SK-N-SH (cell line): ENCODE results near the gene TRAIP. TPM values are rescaled to one million over a fixed set of nuclear protein-coding genes. Genes with fewer than 3 reads are reported as not detected.

Experiments
- CTCF ChIA-PET: fragments of 300-600, 350-600 bp; formaldehyde crosslinking; extraction: SDS; loops from one replicate; lab custom pipeline; 2021; lab: Yijun Ruan, JAX
- POLR2A ChIA-PET: fragments of 350-600 bp; sonication (Branson Sonifier 250); formaldehyde crosslinking; extraction: SDS; loops from one replicate; lab custom pipeline; 2020; ENCODE audit warnings: antibody characterized with exemption, inconsistent platforms; lab: Yijun Ruan, JAX
- DNase-seq: peaks from one replicate; pipeline ENCODE4 v3.0.0; 2012
- H2AFZ ChIP-seq: fragments of 200-600 bp; sonication (generic); 2 replicates; pipeline ENCODE4 v1.8.1; 2016; ENCODE audit warnings: antibody characterized with exemption, mild to moderate bottlenecking, low read depth
- H3F3A ChIP-seq: fragments of 200-600 bp; sonication (generic); replicated peaks from 2 replicates; pipeline ENCODE3; 2016; ENCODE audit warnings: antibody characterized with exemption, mild to moderate bottlenecking; ENCODE audit not compliant: insufficient read depth
- H3K27ac ChIP-seq, 2 experiments: fragments of 200-500 bp in 1 of 2; fragments of 200-600 bp in 1 of 2; sonication (Bioruptor generic) in 1 of 2; sonication (generic), shearing (Covaris generic) in 1 of 2; 2 replicates each; pipeline versions ENCODE4 v1.5.1 to v1.6.1; 2014 to 2016; ENCODE audit warnings: low read depth in 2 of 2, inconsistent platforms in 1 of 2, low read length in 1 of 2, mild to moderate bottlenecking in 1 of 2, mixed read lengths in 1 of 2
- H3K27me3 ChIP-seq: fragments of 200-600 bp; sonication (generic), shearing (Covaris generic); 2 replicates; pipeline ENCODE4 v1.6.1; 2016; ENCODE audit warnings: mixed run types; ENCODE audit not compliant: insufficient read depth
- H3K36me3 ChIP-seq, 2 experiments: fragments of 200-500 bp in 1 of 2; fragments of 200-600 bp in 1 of 2; sonication (Bioruptor generic) in 1 of 2; sonication (generic) in 1 of 2; replicated peaks in 1 of 2; 2 replicates each; pipeline versions ENCODE3 to v1.5.1; 2014 to 2016; ENCODE audit warnings: low read length in 1 of 2, mild to moderate bottlenecking in 1 of 2; ENCODE audit not compliant: insufficient read depth in 2 of 2, control insufficient read depth in 1 of 2
- H3K4me1 ChIP-seq, 2 experiments: fragments of 200-500 bp in 1 of 2; fragments of 200-600 bp in 1 of 2; sonication (Bioruptor generic) in 1 of 2; sonication (generic), shearing (Covaris generic) in 1 of 2; 2 replicates each; pipeline versions ENCODE4 v1.5.1 to v1.6.1; 2014 to 2016; ENCODE audit warnings: low read depth in 1 of 2, low read length in 1 of 2, mixed run types in 1 of 2; ENCODE audit not compliant: insufficient read depth in 2 of 2, control insufficient read depth in 1 of 2
- H3K4me2 ChIP-seq: fragments of 200-600 bp; sonication (generic), shearing (Covaris generic); 2 replicates; pipeline ENCODE4 v1.6.1; 2017; ENCODE audit warnings: mixed run types
- H3K4me3 ChIP-seq, 2 experiments: fragments of 200-500 bp in 1 of 2; fragments of 200-600 bp in 1 of 2; sonication (Bioruptor generic) in 1 of 2; sonication (generic), shearing (Covaris generic) in 1 of 2; 2 replicates each; pipeline versions ENCODE4 v1.5.1 to v1.8.1; 2014 to 2016; ENCODE audit warnings: low read depth in 2 of 2, inconsistent platforms in 1 of 2, low read length in 1 of 2, mild to moderate bottlenecking in 1 of 2, mixed read lengths in 1 of 2, moderate library complexity in 1 of 2
- H3K79me2 ChIP-seq: fragments of 200-600 bp; sonication (generic); 2 replicates; pipeline ENCODE4 v1.8.1; 2017; ENCODE audit warnings: mild to moderate bottlenecking; ENCODE audit not compliant: insufficient read depth
- H3K9ac ChIP-seq: fragments of 200-600 bp; sonication (generic); 2 replicates; pipeline ENCODE4 v1.6.1; 2017; ENCODE audit warnings: mixed run types
- H3K9me2 ChIP-seq: fragments of 200-600 bp; sonication (generic); 2 replicates; pipeline ENCODE4 v1.6.1; 2017; ENCODE audit warnings: mixed run types
- H3K9me3 ChIP-seq: fragments of 200-600 bp; sonication (generic); 2 replicates; pipeline ENCODE4 v1.6.1; 2017; ENCODE audit warnings: mixed run types, mild to moderate bottlenecking, moderate library complexity
- H4K20me1 ChIP-seq: fragments of 200-600 bp; sonication (generic); 2 replicates; pipeline ENCODE4 v1.6.1; 2017; ENCODE audit warnings: mild to moderate bottlenecking, mixed run types; ENCODE audit not compliant: insufficient read depth
- FOSL2 ChIP-seq: IDR thresholded peaks from 2 replicates; pipeline ENCODE4 v1.4.0; 2012; ENCODE audit warnings: low read depth, mild to moderate bottlenecking, moderate library complexity, borderline replicate concordance
- FOXM1 ChIP-seq: IDR thresholded peaks from 2 replicates; pipeline ENCODE4 v1.4.0; 2012; ENCODE audit warnings: low read depth, mild to moderate bottlenecking
- RAD21 ChIP-seq: IDR thresholded peaks from 2 replicates; pipeline ENCODE4 v1.6.1; 2012; ENCODE audit warnings: mild to moderate bottlenecking, low read length
- RXRA ChIP-seq: IDR thresholded peaks from 2 replicates; pipeline ENCODE4 v1.4.0; 2012; ENCODE audit warnings: low read depth, mild to moderate bottlenecking, borderline replicate concordance
- TEAD4 ChIP-seq: IDR thresholded peaks from 2 replicates; pipeline ENCODE4 v1.4.0; 2012; ENCODE audit warnings: mild to moderate bottlenecking, borderline replicate concordance; ENCODE audit not compliant: insufficient read depth
- whole genome bisulfite sequencing: methylation state at CpG from one replicate; pipeline ENCODE4 v1.1.6; 2017; ENCODE audit warnings: low lambda C conversion rate; 5-methylcytosine and 5-hydroxymethylcytosine counted together
- polyA plus RNA-seq, 3 experiments: library from polyadenylated mRNA; depleted of rRNA; stranded (reverse); fragments of >200 nt; gene quantifications; 2 replicates each; pipeline ENCODE4 v1.2.3, GENCODE V29; 2012
- TF ChIP-seq, protein P1 (sequence below): IDR thresholded peaks from 2 replicates; pipeline ENCODE4 v1.6.1; 2012; ENCODE audit warnings: mild to moderate bottlenecking, low read depth, low read length, moderate library complexity
- TF ChIP-seq, protein P2 (sequence below): IDR thresholded peaks from 2 replicates; pipeline ENCODE4; 2012
- TF ChIP-seq, protein P3 (sequence below): fragments of 150-350 bp; IDR thresholded peaks from 2 replicates; pipeline ENCODE4 v1.6.1; 2017; ENCODE audit warnings: antibody characterized with exemption, low read length, low read depth, borderline replicate concordance

Gene TRAIP
- polyA plus RNA-seq, 1 of the 3 experiments (the other 2 are of a cell fraction) = 8.1 TPM

DNA sequence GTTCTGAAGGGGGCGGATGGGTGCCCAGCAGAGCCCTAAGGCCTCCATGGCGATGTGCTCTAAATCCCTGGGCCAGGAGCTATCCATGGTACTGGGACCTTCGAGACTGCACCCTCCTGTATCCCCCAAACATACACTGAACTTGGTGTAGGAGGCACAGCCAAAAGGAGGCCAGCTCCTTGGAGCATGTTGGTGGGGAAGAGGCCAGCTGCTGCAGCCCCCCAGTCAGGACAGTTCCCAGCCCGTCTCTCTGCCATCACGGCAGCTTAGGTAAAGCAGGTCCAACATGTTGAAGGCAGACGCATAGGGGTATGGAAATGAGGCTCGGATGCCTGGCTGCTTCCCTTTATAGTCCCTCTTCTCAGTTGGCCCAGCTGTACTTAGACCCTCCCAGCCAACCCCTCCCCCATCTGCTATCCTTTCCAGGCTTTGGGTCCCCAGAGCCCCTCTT lies 11.5 kb upstream of the TRAIP start:
- WGBS = 75% methylated on average over 5 of the region's 7 CpGs
- no peak overlapping the region for H2AFZ ChIP-seq
- ChIA-PET POLR2A (no interaction called here), CTCF (interaction anchor here (1.4 to 4.7 kb wide), 3 partner anchors 11 to 65 kb away, joined by 3 to 15 read pairs (median 3); partner anchors contain the start of gene INKA1)
- H3K27ac ChIP-seq = no peak overlapping the region
- H3K36me3 ChIP-seq = no peaks in the 10 kb centered on the region
- H3K4me2 ChIP-seq = no peak overlapping the region
- no peak overlapping the region for H3K4me3 ChIP-seq
- H3K9me2 ChIP-seq = no peaks in the 10 kb centered on the region
- no peak for TF ChIP-seq RAD21
- TF ChIP-seq, protein P1, sequence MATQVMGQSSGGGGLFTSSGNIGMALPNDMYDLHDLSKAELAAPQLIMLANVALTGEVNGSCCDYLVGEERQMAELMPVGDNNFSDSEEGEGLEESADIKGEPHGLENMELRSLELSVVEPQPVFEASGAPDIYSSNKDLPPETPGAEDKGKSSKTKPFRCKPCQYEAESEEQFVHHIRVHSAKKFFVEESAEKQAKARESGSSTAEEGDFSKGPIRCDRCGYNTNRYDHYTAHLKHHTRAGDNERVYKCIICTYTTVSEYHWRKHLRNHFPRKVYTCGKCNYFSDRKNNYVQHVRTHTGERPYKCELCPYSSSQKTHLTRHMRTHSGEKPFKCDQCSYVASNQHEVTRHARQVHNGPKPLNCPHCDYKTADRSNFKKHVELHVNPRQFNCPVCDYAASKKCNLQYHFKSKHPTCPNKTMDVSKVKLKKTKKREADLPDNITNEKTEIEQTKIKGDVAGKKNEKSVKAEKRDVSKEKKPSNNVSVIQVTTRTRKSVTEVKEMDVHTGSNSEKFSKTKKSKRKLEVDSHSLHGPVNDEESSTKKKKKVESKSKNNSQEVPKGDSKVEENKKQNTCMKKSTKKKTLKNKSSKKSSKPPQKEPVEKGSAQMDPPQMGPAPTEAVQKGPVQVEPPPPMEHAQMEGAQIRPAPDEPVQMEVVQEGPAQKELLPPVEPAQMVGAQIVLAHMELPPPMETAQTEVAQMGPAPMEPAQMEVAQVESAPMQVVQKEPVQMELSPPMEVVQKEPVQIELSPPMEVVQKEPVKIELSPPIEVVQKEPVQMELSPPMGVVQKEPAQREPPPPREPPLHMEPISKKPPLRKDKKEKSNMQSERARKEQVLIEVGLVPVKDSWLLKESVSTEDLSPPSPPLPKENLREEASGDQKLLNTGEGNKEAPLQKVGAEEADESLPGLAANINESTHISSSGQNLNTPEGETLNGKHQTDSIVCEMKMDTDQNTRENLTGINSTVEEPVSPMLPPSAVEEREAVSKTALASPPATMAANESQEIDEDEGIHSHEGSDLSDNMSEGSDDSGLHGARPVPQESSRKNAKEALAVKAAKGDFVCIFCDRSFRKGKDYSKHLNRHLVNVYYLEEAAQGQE = peak; percentile 97
- TF ChIP-seq, all 33 proteins: peak for 1
- H3K79me2 ChIP-seq = no peaks in the 10 kb centered on the region
- peaks cover 41% of the 10 kb centered on the region for H3K27me3 ChIP-seq
- no peak overlapping the region for H3K9ac ChIP-seq
- H3F3A ChIP-seq = no peaks in the 10 kb centered on the region
- H4K20me1 ChIP-seq = no peaks in the 10 kb centered on the region
- DNase-seq = no peak
- peaks cover 0 to 35% of the 10 kb centered on the region in 2 experiments; a peak in 1 of 4 replicates for H3K4me1 ChIP-seq
- H3K9me3 ChIP-seq = no peaks in the 10 kb centered on the region

DNA sequence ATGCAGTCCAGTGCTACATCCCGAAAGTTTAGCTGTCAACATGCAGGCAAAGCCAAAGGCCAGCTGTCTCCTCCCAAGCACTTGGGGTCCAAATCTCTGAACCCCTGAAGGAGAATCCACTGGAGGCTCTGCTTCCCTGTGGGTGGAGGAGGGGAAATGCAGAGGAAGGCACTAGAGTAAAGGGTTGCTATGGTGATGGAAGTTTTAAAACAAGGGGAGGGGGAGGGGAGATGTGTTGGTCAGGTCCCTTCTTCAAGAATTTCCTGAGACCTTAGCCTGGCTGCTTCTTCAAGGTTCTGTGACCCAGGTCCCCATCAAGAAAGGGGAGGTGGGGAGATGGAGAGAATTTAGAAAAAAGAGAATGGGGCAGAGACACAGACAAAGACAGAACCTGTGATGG lies 11.0 kb upstream of the TRAIP start:
- no peaks in the 10 kb centered on the region for H3K79me2 ChIP-seq
- no peak overlapping the region for H3K4me2 ChIP-seq
- no peaks in the 10 kb centered on the region for H3K9me2 ChIP-seq
- H3K27me3 ChIP-seq = peaks cover 44% of the 10 kb centered on the region
- H3K9ac ChIP-seq = no peak overlapping the region
- H3K27ac ChIP-seq = no peak overlapping the region
- 83% methylated on average over 1 of the region's 1 CpG for WGBS
- ChIA-PET POLR2A (no interaction called here), CTCF (interaction anchor here (0.7 to 1.5 kb wide), 5 partner anchors 12 to 525 kb away, joined by 3 read pairs; no protein-coding TSS in a partner anchor)
- no peak overlapping the region for H3K4me3 ChIP-seq
- H3K4me1 ChIP-seq = peaks cover 0 to 30% of the 10 kb centered on the region in 2 experiments; a peak in 1 of 4 replicates
- no peak overlapping the region for H2AFZ ChIP-seq
- DNase-seq = no peak
- H3K9me3 ChIP-seq = no peaks in the 10 kb centered on the region
- no peaks in the 10 kb centered on the region for H3K36me3 ChIP-seq
- no peaks in the 10 kb centered on the region for H4K20me1 ChIP-seq
- TF ChIP-seq FOSL2 (no peak), RXRA (no peak), TEAD4 (no peak), FOXM1 (no peak)
- TF ChIP-seq, protein P2, sequence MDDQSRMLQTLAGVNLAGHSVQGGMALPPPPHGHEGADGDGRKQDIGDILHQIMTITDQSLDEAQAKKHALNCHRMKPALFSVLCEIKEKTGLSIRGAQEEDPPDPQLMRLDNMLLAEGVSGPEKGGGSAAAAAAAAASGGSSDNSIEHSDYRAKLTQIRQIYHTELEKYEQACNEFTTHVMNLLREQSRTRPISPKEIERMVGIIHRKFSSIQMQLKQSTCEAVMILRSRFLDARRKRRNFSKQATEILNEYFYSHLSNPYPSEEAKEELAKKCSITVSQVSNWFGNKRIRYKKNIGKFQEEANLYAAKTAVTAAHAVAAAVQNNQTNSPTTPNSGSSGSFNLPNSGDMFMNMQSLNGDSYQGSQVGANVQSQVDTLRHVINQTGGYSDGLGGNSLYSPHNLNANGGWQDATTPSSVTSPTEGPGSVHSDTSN = no peak
- TF ChIP-seq, protein P3, sequence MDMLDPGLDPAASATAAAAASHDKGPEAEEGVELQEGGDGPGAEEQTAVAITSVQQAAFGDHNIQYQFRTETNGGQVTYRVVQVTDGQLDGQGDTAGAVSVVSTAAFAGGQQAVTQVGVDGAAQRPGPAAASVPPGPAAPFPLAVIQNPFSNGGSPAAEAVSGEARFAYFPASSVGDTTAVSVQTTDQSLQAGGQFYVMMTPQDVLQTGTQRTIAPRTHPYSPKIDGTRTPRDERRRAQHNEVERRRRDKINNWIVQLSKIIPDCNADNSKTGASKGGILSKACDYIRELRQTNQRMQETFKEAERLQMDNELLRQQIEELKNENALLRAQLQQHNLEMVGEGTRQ = no peak
- TF ChIP-seq, protein P1 = no peak
- H3F3A ChIP-seq = no peaks in the 10 kb centered on the region
